ENCODE results near the gene ATP6AP1. TPM values are rescaled to one million over a fixed set of nuclear protein-coding genes. Genes with fewer than 3 reads are reported as not detected.

Gene ATP6AP1
- polyA plus RNA-seq, 1 donor, result 137 TPM

GRCh38 chrX:154482786-154483185 is 54.3 kb downstream of the ATP6AP1 start:
- Histone ChIP-seq H3K27me3 (ENCODE audit: control insufficient read depth, insufficient read depth, low read length) (no peaks in the 10 kb centered on the region), H3K4me3 (ENCODE audit: low read length) (no peak overlapping the region), H3K27ac (ENCODE audit: low read length) (no peak overlapping the region), H3K36me3 (ENCODE audit: control insufficient read depth, insufficient read depth, low read length) (peaks cover 16% of the 10 kb centered on the region), H3K4me1 (ENCODE audit: control insufficient read depth, insufficient read depth, low read length) (peaks cover 28% of the 10 kb centered on the region), H3K9me3 (ENCODE audit: control insufficient read depth, low read depth, low read length) (no peaks in the 10 kb centered on the region)
- WGBS (ENCODE audit: insufficient coverage, low lambda C conversion rate), result no CpG with 5 or more reads among the region's 7 CpGs
- no peak for DNase-seq

- WGBS (ENCODE audit: insufficient coverage, low lambda C conversion rate), result no CpG with 5 or more reads among the region's 7 CpGs
- no peak overlapping the region for H3K4me3 ChIP-seq (ENCODE audit: low read length)
- no peak for DNase-seq
Observed at GRCh38 chrX:154483325-154483724, 54.8 kb downstream of the ATP6AP1 start.

GRCh38 chrX:154484255-154485149 is 56.0 kb downstream of the ATP6AP1 start:
- Histone ChIP-seq H3K27ac (ENCODE audit: low read length) (peak overlapping the region; percentile 57), H3K27me3 (ENCODE audit: control insufficient read depth, insufficient read depth, low read length) (no peaks in the 10 kb centered on the region), H3K36me3 (ENCODE audit: control insufficient read depth, insufficient read depth, low read length) (peaks cover 19% of the 10 kb centered on the region), H3K4me1 (ENCODE audit: control insufficient read depth, insufficient read depth, low read length) (peaks cover 24% of the 10 kb centered on the region), H3K4me3 (ENCODE audit: low read length) (no peak overlapping the region), H3K9me3 (ENCODE audit: control insufficient read depth, low read depth, low read length) (no peaks in the 10 kb centered on the region)
- no CpG with 5 or more reads among the region's 16 CpGs for WGBS (ENCODE audit: insufficient coverage, low lambda C conversion rate)
- DNase-seq, result peak; percentile 38 to 60

More at GRCh38 chrX:154483325-154483724, 54.8 kb downstream of the ATP6AP1 start:
- Histone ChIP-seq H3K36me3 (ENCODE audit: control insufficient read depth, insufficient read depth, low read length) (peaks cover 16% of the 10 kb centered on the region), H3K27me3 (ENCODE audit: control insufficient read depth, insufficient read depth, low read length) (no peaks in the 10 kb centered on the region), H3K9me3 (ENCODE audit: control insufficient read depth, low read depth, low read length) (no peaks in the 10 kb centered on the region), H3K4me1 (ENCODE audit: control insufficient read depth, insufficient read depth, low read length) (peaks cover 23% of the 10 kb centered on the region), H3K27ac (ENCODE audit: low read length) (no peak overlapping the region)

- no CpG with 5 or more reads among the region's 35 CpGs for WGBS (ENCODE audit: insufficient coverage, low lambda C conversion rate)
- peaks cover 24% of the 10 kb centered on the region for H3K4me1 ChIP-seq (ENCODE audit: control insufficient read depth, insufficient read depth, low read length)
Observed at GRCh38 chrX:154485150-154486051, 56.9 kb downstream of the ATP6AP1 start.

GRCh38 chrX:154486052-154486395 is 57.5 kb downstream of the ATP6AP1 start:
- peak in 1 of 2 donors; percentile 38 for DNase-seq
- peak overlapping the region; percentile 60 for H3K4me3 ChIP-seq (ENCODE audit: low read length)
- no peaks in the 10 kb centered on the region for H3K27me3 ChIP-seq (ENCODE audit: control insufficient read depth, insufficient read depth, low read length)
- H3K4me1 ChIP-seq (ENCODE audit: control insufficient read depth, insufficient read depth, low read length), result peaks cover 24% of the 10 kb centered on the region
- H3K36me3 ChIP-seq (ENCODE audit: control insufficient read depth, insufficient read depth, low read length), result peaks cover 19% of the 10 kb centered on the region
- H3K9me3 ChIP-seq (ENCODE audit: control insufficient read depth, low read depth, low read length), result no peaks in the 10 kb centered on the region
- H3K27ac ChIP-seq (ENCODE audit: low read length), result peak overlapping the region; percentile 38
- WGBS (ENCODE audit: insufficient coverage, low lambda C conversion rate), result no CpG with 5 or more reads among the region's 35 CpGs

More at GRCh38 chrX:154485150-154486051, 56.9 kb downstream of the ATP6AP1 start:
- no peaks in the 10 kb centered on the region for H3K27me3 ChIP-seq (ENCODE audit: control insufficient read depth, insufficient read depth, low read length)
- no peak for DNase-seq
- H3K36me3 ChIP-seq (ENCODE audit: control insufficient read depth, insufficient read depth, low read length), result peaks cover 19% of the 10 kb centered on the region
- H3K9me3 ChIP-seq (ENCODE audit: control insufficient read depth, low read depth, low read length), result no peaks in the 10 kb centered on the region
- H3K4me3 ChIP-seq (ENCODE audit: low read length), result peak overlapping the region; percentile 35
- peak overlapping the region; percentile 51 for H3K27ac ChIP-seq (ENCODE audit: low read length)

Other genes starting within 250 kb of the ATP6AP1 start
- gene OPN1MW, start 246.1 kb upstream of the ATP6AP1 start, polyA plus RNA-seq, result not detected
- gene OPN1MW2, start 208.9 kb upstream of the ATP6AP1 start, polyA plus RNA-seq, result not detected
- not detected for gene OPN1MW3, start 171.1 kb upstream of the ATP6AP1 start, polyA plus RNA-seq
- gene TEX28, start 133.6 kb upstream of the ATP6AP1 start, polyA plus RNA-seq, result not detected
- gene TKTL1, start 132.9 kb upstream of the ATP6AP1 start, polyA plus RNA-seq, result 0.19 TPM
- gene FLNA, start 54.0 kb upstream of the ATP6AP1 start, polyA plus RNA-seq, result 468 TPM
- 50.1 TPM for gene EMD, start 49.4 kb upstream of the ATP6AP1 start, polyA plus RNA-seq
- 5,173 TPM for gene RPL10, start 30.3 kb upstream of the ATP6AP1 start, polyA plus RNA-seq
- 26.2 TPM for gene DNASE1L1, start 19.4 kb upstream of the ATP6AP1 start, polyA plus RNA-seq
- 47.4 TPM for gene TAFAZZIN, start 17.1 kb upstream of the ATP6AP1 start, polyA plus RNA-seq
- 108 TPM for gene GDI1, start 8.5 kb downstream of the ATP6AP1 start, polyA plus RNA-seq
- gene FAM50A, start 15.5 kb downstream of the ATP6AP1 start, polyA plus RNA-seq, result 71.3 TPM
- 37.2 TPM for gene PLXNA3, start 29.6 kb downstream of the ATP6AP1 start, polyA plus RNA-seq
- gene LAGE3, start 50.6 kb downstream of the ATP6AP1 start, polyA plus RNA-seq, result 25.4 TPM
- 25.6 TPM for gene UBL4A, start 57.9 kb downstream of the ATP6AP1 start, polyA plus RNA-seq
- 21.1 TPM for gene SLC10A3, start 62.0 kb downstream of the ATP6AP1 start, polyA plus RNA-seq
- 41.4 TPM for gene FAM3A, start 87.6 kb downstream of the ATP6AP1 start, polyA plus RNA-seq
- 16.8 TPM for gene G6PD, start 118.2 kb downstream of the ATP6AP1 start, polyA plus RNA-seq
- gene IKBKG, start 118.9 kb downstream of the ATP6AP1 start, polyA plus RNA-seq, result 16.4 TPM
- gene CTAG1A, start 156.5 kb downstream of the ATP6AP1 start, polyA plus RNA-seq, result not detected
- gene CTAG1B, start 190.6 kb downstream of the ATP6AP1 start, polyA plus RNA-seq, result not detected
- not detected for gene CTAG2, start 224.9 kb downstream of the ATP6AP1 start, polyA plus RNA-seq

All from large intestine (tissue), 3 donors.